Measurements from ENCODE around the gene STAT1. TPM values are rescaled to one million over a fixed set of nuclear protein-coding genes. Genes with fewer than 3 reads are reported as not detected.

The STAT1 gene
- total and polyA plus RNA-seq, 9 of the 15 experiments (the other 6 are each of a cell fraction or from before 2014, with no cell fraction given) = 8.7 to 34.4 (median 26.8) TPM

GRCh38 chr2:190979906-190980629 lies 33.9 kb downstream of the STAT1 start:
- DNase-seq (ENCODE audit: extremely low read depth in 1 of 4, low spot score in 3 of 4) (no peak), ATAC-seq (no peak), FAIRE-seq (no peak)
- Histone ChIP-seq H3K27me3 (ENCODE audit: control insufficient read depth in 2 of 2, insufficient read depth in 2 of 2, low read length in 2 of 2) (no peaks in the 10 kb centered on the region), H3K9me3 (replicated peaks; ENCODE audit: control insufficient read depth, insufficient read depth, low read depth, low read length) (no peaks in the 10 kb centered on the region), H4K20me1 (replicated peaks; ENCODE audit: control insufficient read depth, insufficient read depth, low read length) (no peaks in the 10 kb centered on the region), H3K36me3 (ENCODE audit: control insufficient read depth, insufficient read depth, low read length) (peaks cover 91% of the 10 kb centered on the region; the same call in 2 of the 3 replicates), H3K9ac (ENCODE audit: insufficient read depth in 1 of 2, low read depth in 2 of 2, low read length in 2 of 2) (no peak overlapping the region), H3K79me2 (ENCODE audit: control insufficient read depth, insufficient read depth, low read length) (no peaks in the 10 kb centered on the region), H3K9me1 (ENCODE audit: control insufficient read depth, insufficient read depth, low read length) (no peaks in the 10 kb centered on the region), H3K27ac (ENCODE audit: extremely low read depth, low read depth, low read length) (no peak overlapping the region), H3K4me1 (replicated peaks in 1 of 2; ENCODE audit: control insufficient read depth in 2 of 2, insufficient read depth in 2 of 2, low read length in 2 of 2) (no peaks in the 10 kb centered on the region), H2AFZ (ENCODE audit: low read depth, low read length) (no peak overlapping the region), H3K4me2 (ENCODE audit: insufficient read depth, low read length) (no peak overlapping the region), H3K4me3 (no peak overlapping the region)
- ChIA-PET CTCF (ENCODE audit: low intra/inter-chr PET ratio) (no interaction called here), POLR2A (no interaction called here)
- in situ Hi-C loops (cut with MboI) (no loop called here), intact Hi-C loops (cut with micrococcal nuclease) (no loop called here)
- 87% methylated on average over 10 of the region's 14 CpGs for WGBS (ENCODE audit: insufficient coverage, low coverage, missing lambda C conversion rate)
- no TSS peak for BruUV-seq (replicated peaks)
- no peak for TF ChIP-seq MCM7 (IDR thresholded peaks at IDR 0.05)
- no peak for TF ChIP-seq ZNF280A (IDR thresholded peaks at IDR 0.05; ENCODE audit: low read depth, partially characterized antibody)
- TF ChIP-seq, protein P1, sequence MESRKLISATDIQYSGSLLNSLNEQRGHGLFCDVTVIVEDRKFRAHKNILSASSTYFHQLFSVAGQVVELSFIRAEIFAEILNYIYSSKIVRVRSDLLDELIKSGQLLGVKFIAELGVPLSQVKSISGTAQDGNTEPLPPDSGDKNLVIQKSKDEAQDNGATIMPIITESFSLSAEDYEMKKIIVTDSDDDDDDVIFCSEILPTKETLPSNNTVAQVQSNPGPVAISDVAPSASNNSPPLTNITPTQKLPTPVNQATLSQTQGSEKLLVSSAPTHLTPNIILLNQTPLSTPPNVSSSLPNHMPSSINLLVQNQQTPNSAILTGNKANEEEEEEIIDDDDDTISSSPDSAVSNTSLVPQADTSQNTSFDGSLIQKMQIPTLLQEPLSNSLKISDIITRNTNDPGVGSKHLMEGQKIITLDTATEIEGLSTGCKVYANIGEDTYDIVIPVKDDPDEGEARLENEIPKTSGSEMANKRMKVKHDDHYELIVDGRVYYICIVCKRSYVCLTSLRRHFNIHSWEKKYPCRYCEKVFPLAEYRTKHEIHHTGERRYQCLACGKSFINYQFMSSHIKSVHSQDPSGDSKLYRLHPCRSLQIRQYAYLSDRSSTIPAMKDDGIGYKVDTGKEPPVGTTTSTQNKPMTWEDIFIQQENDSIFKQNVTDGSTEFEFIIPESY (CRISPR knock-in tag; IDR thresholded peaks at IDR 0.05) = no peak
- no peak for TF ChIP-seq CBX3 (IDR thresholded peaks at IDR 0.05; ENCODE audit: borderline replicate concordance in 1 of 2, low read length in 2 of 2)
- TF ChIP-seq U2AF1 (optimal IDR thresholded peaks at IDR 0.05; ENCODE audit: low read depth, low read length) = no peak
- no peak for TF ChIP-seq ESRRB (CRISPR knock-in tag; IDR thresholded peaks at IDR 0.05; ENCODE audit: borderline replicate concordance)

All from K562 (cell line).